Left renal cortex interstitium (tissue), 4 donors: ENCODE results near the gene NFE2L1. TPM values are rescaled to one million over a fixed set of nuclear protein-coding genes. Genes with fewer than 3 reads are reported as not detected.
"Not testable (repeated sequence)": the region's sequence is repeated elsewhere in the genome, so short reads cannot be mapped to it uniquely, and the experiment has no call there.

Source experiments
- DNase-seq, 4 donors: peaks; one replicate each; pipeline ENCODE4 v3.0.0-alpha.2; 2013; ENCODE audit warnings: low read depth in 4 of 4, low spot score in 2 of 4, missing footprints in 1 of 4
- polyA plus RNA-seq, 4 donors: library from polyadenylated mRNA; unstranded; fragments of 120-200 nt; gene quantifications; one replicate each; pipeline ENCODE4 v1.2.1, GENCODE V29; 2013; ENCODE audit not compliant: insufficient read length in 4 of 4

NFE2L1 gene
- polyA plus RNA-seq, 4 donors, result 205 to 268 (median 232) TPM

DNA sequence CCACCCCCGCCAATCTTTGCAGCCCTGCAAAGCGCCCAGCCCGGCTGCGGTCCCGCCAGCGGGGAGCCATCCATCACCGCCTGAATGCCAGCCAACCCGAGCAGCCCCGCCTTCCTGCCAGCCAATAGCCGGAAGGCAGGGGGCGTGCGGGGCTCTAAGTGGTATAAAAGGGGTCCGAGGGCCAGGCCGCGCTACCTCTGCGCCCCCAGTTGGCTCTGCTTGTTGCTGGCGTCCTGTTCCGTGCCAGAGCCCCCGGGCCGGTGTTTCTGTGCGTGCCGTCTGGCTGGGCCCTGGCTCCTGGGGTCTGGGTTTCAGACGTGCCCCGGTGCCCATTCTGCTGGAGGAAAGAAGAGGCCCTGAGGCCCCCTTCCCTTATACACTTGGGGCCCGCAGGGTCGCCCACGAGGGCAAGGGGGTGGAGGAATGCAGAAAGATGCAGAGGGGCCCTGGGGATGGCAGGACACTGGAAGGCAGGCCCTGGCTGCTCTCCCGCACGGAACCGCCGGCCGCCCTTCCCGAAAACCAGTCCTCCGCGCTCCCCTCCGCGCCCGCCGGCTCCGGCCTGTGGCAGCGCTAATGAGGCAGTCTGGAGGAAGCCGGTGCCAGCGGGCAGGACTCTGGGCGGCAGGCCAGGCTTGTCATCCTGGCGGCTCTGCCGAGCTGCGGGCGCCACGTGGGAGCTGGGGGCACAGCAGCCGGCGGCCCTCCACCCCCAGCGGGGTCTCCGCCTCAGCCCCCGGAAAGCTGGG lies 24.6 kb upstream of the NFE2L1 start:
- DNase-seq, result no peak

GRCh38 chr17:48024149-48025039 lies 23.8 kb upstream of the NFE2L1 start:
- DNase-seq, result no peak

DNA sequence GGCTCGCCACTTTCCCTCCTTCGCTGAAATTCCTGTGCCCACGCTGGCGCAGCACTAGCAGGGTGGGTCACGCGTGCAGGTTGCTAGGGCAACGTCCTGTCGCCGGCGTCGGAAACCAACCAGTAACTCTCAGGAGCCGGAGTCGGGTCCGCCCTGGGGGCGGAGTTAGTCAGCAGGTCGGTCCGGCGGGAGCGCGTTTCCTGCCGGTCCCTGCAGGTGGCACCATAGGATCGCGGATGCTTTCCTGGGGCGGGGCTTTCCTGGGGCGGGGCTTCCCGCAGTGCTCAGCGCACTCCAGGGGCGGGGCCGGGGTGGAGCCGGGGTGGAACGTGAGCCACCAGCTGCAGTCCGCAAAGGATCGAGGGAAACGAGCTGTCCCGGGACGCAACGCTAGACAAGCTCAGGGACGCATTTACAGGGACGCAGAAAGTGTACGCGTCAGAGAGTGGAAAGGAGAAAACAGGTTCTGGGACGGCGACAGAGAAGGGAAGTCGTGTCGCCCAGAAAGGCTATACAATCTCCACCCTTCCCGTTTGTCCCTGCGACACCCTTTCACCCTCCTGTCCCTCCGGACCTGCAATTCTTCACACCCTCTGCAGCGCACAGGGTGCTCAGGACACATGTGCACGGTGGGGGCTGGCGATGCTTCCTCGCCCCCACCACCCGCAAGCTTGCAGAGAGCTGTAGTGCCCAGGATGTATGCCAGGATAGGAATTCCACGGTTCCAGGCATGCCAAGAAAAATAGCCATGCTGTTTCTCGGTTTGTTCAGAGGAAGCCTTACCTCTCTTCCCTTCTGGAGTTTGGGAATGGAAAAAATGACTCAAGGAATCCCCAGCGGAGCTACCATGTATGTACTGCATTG lies 22.9 kb upstream of the NFE2L1 start:
- peak; percentile 83 to 94 (median 90) for DNase-seq

- no peak for DNase-seq
Observed at GRCh38 chr17:48025904-48026501, 22.2 kb upstream of the NFE2L1 start.

DNA sequence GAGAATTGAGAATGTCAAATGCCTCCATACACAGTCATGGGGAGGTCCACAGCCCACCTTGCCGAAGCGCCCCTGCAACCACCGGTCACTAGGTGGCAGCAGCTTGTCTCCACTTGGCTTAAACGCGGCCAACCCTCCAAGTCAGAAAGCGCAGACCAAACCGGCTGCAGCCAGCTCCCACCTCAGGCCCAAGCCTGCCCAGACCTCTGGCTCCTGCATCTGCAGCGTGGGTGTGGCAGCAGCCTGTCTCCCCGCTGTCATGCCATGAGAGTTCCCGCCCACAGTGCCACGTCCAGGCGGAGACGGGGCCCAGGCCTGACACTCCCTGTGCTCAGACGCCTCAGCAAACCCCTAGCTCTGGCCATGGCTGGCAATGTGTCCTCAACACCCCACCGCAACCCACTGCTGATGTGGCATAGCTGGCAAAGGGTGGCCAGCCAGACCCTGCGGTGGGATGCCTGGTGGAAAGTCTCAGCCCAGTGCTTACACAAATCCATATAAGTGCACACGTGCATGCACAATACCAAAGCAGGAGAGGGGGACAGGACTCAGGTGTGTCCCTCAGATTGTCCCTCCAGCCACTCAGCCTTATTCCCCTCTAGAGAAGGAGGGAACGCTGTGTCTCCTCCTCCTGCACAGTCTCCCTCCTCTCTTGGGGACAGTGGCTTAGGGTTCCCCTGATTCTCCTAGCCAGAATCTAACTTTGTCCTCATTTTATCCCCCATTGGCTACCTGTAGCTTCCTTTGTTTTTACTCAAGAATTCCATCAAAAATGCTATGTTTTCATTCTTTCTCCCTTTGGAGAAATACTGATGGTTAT lies 21.4 kb upstream of the NFE2L1 start:
- DNase-seq, result no peak

GRCh38 chr17:48027322-48027981 lies 20.7 kb upstream of the NFE2L1 start:
- no peak for DNase-seq

DNA sequence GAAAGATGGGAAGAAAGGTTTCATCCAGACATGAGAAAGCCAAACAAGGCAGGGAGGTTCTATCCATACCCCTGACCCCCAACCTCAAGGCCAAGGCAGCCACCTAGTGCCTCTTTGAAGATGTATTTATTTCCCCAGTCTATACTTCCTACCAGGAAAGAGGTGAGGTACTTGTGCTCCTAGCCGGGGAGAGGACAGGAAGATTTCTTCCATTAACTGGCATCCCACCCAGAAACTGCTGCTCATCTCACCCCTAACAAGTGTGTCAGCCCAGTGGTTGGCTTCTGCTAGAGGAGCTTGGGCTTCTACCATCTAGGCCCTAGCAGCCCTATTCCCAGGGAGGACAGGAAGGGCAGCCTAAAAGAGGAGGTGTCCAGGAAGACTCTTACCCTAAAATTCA lies 19.4 kb upstream of the NFE2L1 start:
- DNase-seq, result no peak

GRCh38 chr17:48030531-48030930 lies 17.6 kb upstream of the NFE2L1 start:
- no peak for DNase-seq

DNA sequence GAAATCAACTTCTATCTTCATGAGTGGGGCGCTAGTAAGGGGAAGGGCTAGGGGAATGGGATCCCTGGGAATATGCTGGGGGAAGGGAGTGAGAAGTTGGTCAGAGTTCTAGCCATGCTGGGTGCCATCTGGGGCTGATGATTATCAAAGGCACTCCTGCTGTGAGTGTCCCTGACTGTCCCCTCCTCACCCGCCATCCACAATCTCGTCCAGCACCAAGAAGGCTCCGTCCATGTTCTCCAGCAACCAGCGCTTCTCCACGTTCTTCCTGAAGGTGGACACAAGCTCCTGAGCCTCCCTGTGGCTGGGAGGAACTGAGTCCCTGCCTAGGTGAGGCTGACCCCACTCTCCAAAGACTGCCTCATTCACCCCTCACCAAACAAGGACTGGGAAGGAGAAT lies 16.2 kb upstream of the NFE2L1 start:
- no peak for DNase-seq

- not testable (repeated sequence) for DNase-seq
Observed at GRCh38 chr17:48034734-48035133, 13.4 kb upstream of the NFE2L1 start.

GRCh38 chr17:48036693-48037035 lies 11.5 kb upstream of the NFE2L1 start:
- no peak for DNase-seq

DNA sequence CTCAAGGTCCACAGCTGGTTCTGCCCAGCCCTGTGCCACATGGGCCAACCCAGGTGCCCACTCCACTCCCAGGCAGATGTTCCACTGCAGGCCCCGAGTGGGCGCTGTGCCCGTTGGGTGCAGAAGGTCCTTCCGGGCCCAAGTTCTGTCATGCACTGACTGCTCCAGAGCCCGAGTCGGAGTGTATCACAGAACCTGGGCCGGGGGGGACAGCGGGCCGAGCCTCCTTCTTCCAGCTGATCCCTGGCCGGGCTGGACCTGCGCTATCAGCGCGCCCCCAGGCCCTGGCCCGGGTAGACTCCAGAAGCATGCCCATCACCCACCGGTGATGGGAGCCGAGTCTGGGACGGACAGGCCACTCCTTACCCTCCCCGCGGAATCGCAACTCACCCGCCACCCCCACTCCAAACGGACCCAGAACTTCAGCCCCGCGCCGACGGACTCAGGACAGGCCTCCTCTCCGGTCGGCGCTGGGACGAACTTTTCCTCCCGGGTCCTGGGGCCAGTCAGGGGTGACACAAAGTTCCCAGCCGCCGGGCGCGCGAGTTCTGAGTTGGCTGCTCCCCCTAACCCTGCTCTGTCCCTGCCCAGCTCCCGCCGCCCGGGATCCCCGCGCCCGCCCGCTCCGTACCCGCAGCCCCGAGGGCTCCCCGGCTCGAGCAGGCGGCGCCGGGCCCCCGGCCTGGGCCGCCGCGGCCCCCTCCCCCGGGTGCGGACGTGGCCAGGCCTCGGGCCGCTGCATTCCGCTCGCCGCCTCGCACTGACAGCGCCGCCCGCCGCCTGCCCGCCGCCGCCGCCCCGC lies 10.9 kb upstream of the NFE2L1 start, which contains the start of gene COPZ2:
COPZ2 (minus strand) TSS at position 762 of the 802 bp plus-strand sequence; CDS start at position 742, 20 bp downstream.
- DNase-seq, result no peak

- DNase-seq, result no peak
Observed at GRCh38 chr17:48037838-48038323, 10.3 kb upstream of the NFE2L1 start.

- DNase-seq, result no peak
Observed at GRCh38 chr17:48038687-48039086, 9.5 kb upstream of the NFE2L1 start.

DNA sequence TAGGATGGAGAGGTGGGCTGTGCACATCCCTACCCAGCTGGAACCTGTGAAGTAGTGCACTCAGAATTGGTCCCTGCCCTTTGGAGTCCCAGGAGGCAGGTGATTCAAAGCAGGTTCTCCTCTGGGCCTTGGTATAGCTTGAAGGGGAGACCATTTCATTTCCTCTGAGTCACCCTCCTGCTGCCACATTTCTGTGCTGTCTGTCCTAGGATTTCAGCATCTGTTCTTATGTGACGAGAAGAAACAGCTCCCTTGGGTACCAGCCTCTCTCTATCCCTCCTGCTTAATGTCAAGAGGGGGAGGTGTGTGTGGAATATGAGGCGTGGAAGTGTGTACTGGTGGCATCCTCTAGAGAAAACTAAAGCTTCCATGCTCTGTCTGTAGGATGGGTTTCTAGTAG lies 5.0 kb upstream of the NFE2L1 start:
- DNase-seq, result no peak

DNA sequence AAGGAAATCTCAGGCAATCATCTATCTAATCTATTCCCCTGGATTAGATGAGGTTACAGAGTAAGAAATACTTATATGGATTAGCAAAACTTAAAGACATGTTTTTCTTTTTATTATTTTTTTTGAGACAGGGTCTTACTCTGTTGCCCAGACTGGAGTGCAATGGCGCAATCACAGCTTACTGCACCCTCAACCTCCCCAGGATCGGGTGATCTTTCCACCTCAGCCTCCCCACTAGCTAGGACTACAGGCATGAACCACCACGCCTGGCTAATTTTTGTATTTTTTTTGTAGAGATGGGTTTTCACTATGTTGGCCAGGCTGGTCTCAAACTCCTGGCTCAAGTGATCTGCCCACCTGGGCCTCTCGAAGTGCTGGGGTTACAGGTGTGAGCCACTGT lies 3.3 kb upstream of the NFE2L1 start:
- DNase-seq, result no peak

- DNase-seq, result no peak
Observed at GRCh38 chr17:48045316-48046001, 2.7 kb upstream of the NFE2L1 start.

DNA sequence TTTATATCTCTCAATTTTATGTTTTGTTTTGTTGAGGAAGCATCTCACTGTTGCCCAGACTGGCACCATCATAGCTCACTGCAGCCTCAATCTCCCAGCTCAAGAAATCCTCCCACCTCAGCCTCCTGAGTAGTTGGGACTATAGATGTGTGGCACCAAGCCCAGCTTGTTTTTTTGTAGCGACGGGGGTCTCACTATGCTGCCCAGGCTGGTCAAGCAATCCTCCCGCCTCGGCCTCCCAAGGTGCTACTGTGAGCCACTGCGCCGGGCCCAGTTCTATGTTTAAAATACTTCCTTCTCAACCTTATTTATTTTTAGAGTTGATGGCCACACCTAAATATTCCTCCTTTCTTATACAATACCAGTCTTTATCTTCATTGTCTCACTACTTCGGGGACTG lies 1.9 kb upstream of the NFE2L1 start:
- DNase-seq, result no peak
